ENCODE results near the gene JKAMP.

The JKAMP gene

GRCh38 chr14:59481871-59482540, 2.3 kb upstream of the JKAMP start:
- no peak for DNase-seq

- DNase-seq, result no peak
Observed at GRCh38 chr14:59482541-59483331, 1.6 kb upstream of the JKAMP start.

DNA sequence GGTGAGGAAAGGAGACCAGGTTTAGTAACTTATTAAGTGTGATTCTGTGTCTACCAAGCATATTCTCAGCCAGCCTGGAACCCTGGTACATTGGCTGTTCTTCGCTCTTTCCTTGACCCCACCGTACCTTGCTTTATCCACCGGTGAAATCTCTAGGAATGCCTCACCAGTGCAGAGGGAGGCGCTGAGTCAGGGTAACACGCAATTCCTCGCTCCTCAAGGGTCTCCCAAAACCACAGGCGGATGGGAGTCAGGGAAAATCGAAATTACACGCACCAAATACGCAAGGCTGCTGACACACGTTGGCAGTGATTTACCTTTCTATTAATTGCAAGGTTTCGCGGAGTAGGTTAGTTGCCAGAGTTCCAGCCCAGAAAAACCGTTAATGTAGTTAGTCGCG, 954 bp upstream of the JKAMP start:
- peak; percentile 3 for DNase-seq

DNA sequence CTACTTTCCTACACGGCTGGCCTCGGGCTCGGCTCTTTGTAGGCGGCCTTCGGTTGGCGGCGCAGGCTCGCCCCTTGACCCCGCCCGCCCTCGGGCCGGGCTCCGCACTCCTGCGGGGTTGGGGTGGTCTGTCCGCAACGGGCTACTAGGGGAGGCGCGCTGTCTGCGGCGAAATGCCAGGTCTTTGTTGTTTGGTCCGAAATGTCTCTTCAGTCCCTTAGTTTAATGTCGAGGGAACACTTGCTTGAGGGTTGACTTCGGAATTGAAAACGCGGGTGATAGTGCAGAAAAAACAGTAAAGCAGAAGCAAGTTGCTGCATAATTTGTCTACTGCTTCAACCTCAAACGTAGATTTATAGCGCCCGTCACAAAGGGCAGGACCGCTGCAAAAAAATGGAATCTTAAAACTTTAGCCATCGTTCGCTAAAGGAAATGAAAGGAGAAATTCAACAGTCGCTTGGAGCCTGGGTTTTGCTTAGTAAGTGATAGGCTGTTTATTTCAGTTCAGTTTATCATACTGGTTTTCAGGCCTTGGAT, 390 bp downstream of the JKAMP start:
- DNase-seq, result no peak

GRCh38 chr14:59490756-59491155, 6.4 kb downstream of the JKAMP start:
- DNase-seq, result no peak

- DNase-seq, result no peak
Observed at GRCh38 chr14:59492384-59492783, 8.1 kb downstream of the JKAMP start.

DNA sequence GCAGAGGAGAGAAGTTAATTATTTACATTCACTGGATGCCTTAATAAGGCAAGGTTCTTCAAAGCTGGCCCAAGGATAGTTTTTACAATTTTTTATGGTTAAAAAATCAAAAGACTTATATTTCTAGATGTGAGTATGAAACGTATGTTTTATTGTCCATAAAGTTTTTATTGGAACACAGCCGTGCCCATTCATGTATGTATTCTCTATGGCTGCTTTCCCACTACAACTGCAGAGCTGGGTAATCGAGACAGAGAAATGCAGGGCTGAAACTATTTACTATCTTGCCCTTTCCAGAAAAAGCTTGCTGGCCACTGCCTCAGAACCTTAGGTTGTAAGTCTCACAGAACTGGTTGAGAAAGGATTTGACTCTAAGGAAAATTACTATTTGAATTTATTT, 16.4 kb downstream of the JKAMP start:
- no peak for DNase-seq

DNA sequence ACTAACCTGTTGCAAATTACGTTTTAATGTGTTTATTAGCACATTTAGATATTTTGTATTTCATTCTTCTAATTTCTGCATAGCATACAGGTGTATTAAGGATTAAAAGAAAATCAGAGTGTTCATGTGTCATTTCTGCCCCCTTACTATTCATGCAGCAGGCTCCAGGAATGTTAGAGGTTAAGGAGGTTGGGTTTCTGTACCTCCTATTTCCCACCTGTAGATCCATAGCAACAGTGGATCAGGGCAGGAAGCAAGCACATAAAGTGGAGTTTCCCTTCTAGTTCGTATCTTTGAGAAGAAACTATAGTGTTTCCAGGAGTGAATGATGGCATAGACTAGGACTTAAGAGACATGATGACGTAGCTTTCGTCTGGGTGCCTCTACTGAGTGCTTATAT, 18.9 kb downstream of the JKAMP start:
- DNase-seq, result no peak

- DNase-seq, result peak; percentile 33
Observed at GRCh38 chr14:59507063-59507751, 22.9 kb downstream of the JKAMP start.

GRCh38 chr14:59507752-59508103, 23.4 kb downstream of the JKAMP start:
- DNase-seq, result no peak

GRCh38 chr14:59509101-59509500, 24.8 kb downstream of the JKAMP start:
- no peak for DNase-seq

DNA sequence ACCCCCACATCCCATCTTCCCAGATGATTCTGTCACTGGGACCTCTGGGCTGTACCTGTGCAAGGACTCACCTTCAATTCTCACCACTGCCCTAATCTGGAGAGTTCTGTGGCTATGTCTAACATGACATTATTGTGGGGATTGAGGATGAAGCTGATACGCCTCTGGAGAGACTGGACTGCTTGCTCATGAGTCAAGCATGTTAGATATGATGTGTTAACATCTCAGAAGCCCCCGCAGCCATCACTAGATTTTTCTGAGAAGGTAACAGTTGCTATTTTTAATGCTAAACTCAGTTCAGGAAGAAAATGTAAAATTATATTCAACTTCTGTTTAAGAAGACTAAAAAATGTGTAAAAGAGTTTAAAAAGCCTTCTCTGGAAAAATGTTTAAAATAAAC, 25.7 kb downstream of the JKAMP start:
- no peak for DNase-seq

GRCh38 chr14:59510966-59511365, 26.6 kb downstream of the JKAMP start:
- DNase-seq, result no peak

- DNase-seq, result no peak
Observed at GRCh38 chr14:59511916-59512575, 27.7 kb downstream of the JKAMP start.

GRCh38 chr14:59520224-59520623, 35.9 kb downstream of the JKAMP start:
- no peak for DNase-seq

GRCh38 chr14:59529189-59529588, 44.9 kb downstream of the JKAMP start:
- no peak for DNase-seq

- DNase-seq, result no peak
Observed at GRCh38 chr14:59530349-59530748, 46.0 kb downstream of the JKAMP start.

GRCh38 chr14:59532419-59532818, 48.1 kb downstream of the JKAMP start:
- DNase-seq, result no peak

GRCh38 chr14:59534361-59534987, 50.2 kb downstream of the JKAMP start:
- no peak for DNase-seq

DNA sequence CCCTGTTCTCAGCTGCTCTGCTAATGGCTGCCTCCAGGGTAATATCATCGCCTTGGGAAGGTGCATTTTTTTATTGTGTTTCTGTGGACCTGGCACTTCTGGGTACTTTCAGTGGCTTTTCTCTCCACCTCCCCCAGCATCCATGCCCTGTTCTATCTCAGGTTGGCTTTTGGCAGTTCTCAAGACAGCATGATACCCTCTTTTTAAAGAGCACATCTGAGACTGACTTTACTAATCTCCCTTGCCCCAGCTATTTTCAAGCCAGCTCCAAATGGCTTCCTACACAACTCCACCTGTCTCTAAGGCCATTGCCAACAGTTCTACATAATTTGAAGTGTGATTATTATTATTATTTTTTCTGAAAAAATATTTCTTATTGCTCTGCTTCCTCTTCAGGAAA, 53.2 kb downstream of the JKAMP start:
- DNase-seq, result no peak

DNA sequence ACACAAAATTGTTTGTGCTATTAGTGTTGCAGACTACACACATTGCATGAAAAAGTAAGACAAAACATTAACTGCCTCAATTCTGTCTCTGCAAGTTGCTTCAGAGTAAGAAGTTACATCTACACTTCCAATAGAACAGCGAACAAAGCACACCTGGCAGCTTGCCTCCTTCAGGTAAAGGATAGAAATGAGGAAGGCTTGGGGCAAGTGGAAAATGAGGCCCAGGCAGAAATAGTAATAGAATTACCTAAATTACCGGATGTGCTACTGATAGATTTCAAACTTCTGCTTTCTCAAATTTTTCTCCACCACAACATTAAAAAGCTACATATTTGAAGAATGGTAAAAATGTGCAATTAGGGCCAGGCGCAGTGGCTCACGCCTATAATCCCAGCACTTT, 54.6 kb downstream of the JKAMP start:
- no peak for DNase-seq

DNA sequence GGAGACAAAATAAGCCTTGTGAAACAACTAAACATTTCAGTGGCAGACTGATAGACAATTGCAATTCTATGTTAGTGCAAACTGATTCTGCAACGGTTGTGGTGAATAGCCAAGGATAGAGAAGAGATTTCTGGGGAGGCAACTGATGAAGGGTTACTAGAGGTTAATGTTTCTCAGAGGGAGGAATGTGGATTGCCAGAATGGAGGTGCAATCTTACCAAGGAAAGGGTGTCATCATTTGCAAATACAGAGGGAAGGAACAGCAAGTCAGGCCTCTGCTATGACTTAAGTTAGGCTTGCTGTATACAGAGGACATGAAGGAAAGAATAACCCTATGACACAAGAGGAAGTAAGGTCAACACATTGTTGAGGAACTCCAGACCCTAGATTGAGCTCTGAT, 56.5 kb downstream of the JKAMP start:
- no peak for DNase-seq

DNA sequence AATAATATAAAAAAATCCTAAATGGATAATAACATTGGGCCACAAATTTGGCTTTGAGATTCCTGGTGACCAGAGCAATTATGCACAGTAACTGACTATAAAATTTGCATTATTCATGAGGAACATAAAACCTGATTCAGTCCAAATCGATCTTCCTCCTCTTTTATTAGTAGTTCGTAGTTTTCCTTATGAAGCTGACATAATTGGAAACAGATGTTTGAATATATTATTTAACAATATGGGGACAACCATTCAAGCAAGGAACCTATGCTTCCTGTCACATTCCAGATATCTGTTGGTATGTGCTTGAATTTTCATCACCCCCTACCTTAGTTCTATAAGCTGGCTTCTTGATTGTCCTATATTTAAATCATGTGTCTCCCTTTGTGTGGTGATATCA, 57.4 kb downstream of the JKAMP start:
- no peak for DNase-seq
